ENCODE results near the gene PIGA.
"Not testable (repeated sequence)": the region's sequence is repeated elsewhere in the genome, so short reads cannot be mapped to it uniquely, and the experiment has no call there.

Gene PIGA

DNA sequence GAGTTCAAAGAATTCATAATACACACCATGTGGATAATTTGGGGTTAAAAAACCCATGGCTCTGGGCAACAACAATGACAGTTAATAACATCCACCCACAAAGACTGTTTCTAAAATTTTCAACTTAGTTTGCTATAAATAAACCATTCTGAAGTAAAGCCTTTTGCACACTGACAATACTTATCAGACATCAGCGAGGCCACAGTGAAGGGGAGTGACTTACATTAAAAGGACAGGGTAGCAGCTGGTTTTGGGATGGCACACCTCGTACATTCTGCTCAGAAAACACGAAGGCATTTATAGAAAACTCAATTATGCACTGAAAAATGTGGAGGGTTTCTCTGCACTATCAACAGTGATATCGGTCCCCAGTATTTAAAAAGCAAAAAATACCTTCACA, 15.0 kb downstream of the PIGA start:
- DNase-seq (ENCODE audit: low read depth) = no peak

DNA sequence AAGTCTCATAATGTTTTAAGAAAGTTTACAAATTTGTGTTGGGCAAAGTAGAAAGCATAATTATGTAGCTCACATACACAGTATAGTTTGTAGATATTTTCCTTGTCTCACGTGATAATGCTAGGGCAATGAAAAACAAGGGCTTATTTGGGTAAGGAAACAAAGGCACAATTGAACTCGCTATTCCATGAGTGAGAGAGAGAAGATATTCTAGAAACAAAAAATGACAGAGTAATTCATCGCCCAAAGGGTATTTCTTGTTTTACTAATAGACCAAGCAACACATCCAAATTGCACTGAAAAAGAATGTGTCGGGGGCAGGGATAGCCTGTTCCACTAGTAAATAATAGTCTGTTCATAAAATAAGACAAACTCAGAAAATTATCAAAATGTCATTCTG, 16.2 kb downstream of the PIGA start:
- no peak for DNase-seq (ENCODE audit: low read depth)

DNA sequence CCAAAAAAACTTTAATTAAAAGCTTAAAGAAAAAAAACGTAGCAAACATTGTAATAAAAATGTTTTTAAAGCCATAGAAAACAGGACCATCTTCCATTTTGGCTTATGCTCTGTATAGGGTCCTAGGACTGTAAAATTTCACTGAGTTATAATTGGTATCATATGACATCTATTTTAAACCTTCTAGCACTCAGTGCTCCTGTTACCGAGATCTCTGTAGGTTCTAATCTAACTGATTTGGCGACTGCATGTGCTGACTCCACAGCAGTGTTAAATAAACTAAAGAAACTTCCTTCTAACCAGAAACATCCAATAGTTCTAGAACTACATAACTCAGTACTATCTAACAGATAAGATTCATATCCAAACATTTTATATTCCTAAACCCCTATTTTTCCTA, 19.8 kb downstream of the PIGA start, which contains the start of gene ASB11:
Gene ASB11 (minus strand): TSS at position 132 of the 400 bp plus-strand sequence. CDS start 35 bp downstream, at position 97.
- no peak for DNase-seq (ENCODE audit: low read depth)

DNA sequence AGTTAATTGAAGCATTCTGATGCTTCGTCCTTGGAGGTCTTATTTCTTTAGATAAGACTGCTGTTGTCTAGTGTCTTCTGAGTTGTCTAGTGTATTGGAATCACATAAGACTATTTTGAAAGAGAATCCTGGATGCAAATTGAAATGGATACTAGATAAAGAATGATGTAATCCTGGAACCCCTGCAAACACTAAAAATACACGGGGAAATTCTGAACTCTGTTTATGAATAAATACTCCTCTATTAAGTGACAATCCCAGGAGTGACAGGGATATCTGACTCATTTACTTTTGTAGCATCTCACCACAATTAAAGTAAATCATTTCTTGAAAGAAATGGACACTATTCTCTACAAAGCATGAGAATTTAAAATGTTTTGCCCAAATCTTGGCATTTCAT, 20.9 kb downstream of the PIGA start:
- no peak for DNase-seq (ENCODE audit: low read depth)

DNA sequence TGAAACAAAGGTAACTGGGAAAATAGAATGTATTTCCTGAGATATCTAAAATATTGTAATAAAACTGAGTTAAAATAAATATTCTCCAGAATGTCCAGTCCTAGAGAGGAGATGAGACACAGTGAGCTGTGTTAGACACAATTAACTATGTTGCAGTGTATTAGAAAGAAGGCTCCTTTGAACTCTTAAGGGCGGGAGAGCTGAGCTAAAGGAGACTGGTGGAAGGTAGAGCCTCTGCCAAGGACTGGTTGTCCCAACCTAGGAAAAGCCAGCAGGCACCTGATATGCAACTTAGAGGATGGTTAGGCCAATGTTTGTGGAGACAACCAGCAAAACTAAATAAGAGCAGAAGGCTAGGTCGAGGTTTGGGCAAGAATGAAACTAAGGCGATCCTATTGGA, 24.2 kb downstream of the PIGA start:
- no peak for DNase-seq (ENCODE audit: low read depth)

DNA sequence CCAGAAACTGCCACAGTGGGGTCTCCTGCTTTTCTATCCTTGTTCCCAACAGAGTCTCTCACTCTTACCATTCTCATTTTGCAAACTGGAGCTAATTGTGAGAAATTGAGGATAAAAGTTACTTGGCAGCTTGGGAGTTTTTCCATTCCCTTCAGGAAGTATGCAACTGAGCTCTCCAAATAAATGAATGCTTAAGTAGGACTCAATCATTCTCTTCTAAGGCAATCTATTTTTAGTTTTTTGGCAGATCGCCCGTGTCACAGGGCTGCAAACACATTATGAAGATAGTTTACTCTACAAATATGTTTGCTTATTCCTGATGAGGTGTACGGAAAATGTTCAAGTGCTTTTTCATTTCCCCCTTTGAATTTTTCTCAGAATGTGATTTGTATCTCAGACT, 25.2 kb downstream of the PIGA start:
- DNase-seq (ENCODE audit: low read depth) = no peak

DNA sequence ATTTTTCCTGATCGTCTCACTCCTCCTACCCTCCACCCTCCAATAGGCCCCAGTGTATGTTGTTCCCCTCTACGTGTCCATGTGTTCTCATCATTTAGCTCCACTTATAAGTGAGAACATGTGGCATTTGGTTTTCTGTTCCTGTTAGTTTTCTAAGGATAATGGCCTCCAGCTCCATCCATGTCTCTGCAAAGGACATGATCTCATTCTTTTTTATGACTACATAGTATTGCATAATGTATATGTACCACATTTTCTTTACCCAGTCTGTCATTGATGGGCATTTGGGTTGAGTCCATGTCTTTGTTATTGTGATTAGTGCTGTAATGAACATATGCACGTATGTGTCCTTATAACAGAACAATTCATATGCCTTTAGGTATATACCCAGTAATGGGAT, 29.4 kb downstream of the PIGA start:
- DNase-seq (ENCODE audit: low read depth) = not testable (repeated sequence)

DNA sequence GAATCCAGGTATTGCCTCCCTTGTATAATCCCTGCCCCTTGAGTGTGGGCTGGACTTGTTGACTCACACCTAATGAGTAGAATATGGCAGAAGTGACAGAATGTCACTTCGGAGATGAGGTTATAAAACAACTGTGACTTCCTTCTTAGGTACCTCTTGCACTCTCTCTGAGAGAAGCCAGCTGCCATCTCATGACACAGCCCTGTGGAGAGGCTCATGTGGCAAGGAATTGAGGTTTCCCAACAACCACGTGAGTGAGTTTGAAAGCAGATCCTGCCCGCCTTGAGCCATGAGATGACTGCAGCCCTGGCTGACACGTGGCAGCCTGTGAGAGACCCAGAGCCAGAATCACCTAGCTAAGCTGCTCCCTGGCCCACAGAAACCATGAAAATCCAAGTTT, 33.4 kb downstream of the PIGA start:
- no peak for DNase-seq (ENCODE audit: low read depth)

DNA sequence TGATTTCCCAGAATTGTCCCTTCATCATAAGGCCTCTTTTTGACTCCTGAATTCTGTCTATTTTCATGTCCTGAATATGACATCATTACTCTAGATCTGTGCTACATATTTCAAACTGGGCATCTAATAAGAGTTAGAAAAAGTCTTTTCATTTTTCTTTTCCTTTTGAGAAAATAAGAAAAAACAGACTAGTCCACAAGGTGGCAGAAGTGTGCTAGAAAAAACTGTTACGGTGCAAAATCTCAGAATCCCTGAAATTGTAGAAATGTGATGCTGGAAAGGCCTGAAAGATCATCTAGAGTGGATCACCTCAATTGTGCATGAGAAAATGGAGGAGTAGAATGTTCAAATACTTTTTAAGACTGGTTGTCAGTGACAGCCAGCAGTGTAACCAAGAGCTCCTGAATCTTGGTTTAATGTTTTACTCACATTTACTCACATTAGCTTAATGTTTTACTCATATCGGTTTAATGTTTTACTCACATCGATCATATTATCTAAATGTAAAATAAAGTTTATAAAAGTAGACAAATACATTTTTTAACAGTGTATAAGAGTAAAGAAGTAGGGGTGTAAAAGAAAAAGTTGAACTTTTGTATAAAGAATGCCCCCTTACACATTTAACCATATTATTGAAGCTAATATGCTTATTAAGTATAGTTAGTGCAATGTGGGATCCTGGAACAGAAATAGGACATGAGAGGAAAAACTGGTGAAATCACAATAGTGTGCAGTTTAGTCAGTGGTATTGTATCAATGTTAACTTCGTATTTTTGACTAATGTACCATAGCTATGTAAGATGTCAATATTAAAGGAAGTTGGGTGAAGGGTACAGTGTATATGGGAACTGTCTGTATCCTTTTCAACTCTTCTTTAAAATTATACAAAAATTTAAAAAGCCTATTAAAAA, 35.1 kb downstream of the PIGA start:
- DNase-seq (ENCODE audit: low read depth) = no peak

DNA sequence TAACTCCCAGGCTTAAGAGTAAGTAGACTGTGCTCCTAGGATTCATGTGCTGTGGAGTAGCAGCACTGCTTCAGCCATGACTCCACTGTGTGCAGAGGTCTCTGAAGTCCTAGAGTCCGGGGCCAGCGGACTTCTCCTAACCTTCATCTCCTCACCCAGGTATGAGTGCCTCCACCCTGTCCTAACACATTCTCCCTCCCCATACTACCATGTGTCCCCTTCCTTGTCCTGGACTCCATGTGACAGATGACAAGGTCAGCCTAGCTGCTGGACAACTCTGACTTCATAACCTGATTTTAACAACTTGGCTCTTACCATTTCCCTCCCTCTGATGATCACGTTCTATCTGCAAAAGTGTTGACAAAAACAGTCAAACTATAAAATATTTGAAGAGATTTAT, 36.5 kb downstream of the PIGA start:
- no peak for DNase-seq (ENCODE audit: low read depth)

DNA sequence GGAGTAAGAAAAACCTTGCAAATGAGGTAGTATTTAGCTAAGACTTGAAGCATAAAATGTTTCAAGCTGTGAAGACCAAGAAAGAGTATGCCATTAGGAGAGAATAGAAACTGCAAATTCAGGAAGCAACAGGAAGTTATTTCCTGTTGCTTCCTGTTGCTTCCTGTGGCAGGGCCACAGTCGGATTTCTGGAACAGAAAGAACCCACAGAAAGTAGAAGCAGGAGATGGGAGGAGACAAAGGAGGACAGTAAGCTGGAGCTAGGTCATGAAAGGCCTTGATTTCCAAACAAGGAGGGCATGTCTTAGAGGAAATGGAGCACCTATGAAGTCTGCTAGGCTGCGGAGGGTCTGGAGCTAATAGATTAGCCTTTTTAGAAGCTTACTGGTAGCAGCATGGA, 37.1 kb downstream of the PIGA start:
- no peak for DNase-seq (ENCODE audit: low read depth)

DNA sequence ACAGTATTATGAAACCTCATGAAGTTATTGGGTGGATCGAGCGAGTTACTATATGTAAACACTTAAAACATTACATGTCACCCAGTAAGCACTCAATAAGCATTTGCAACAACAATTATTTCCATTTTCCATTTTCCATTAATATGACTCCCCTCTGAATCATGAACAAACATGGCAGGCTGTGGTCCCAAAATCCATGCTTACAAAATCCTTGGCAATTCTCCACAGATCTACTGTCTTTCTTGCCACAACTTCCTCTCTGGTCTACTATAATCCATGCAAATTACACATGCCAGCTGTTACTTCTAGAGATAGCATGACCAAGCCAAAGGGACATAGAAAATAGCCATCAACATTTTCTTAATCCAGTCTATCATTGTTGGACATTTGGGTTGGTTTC, 41.9 kb downstream of the PIGA start:
- DNase-seq (ENCODE audit: low read depth) = no peak

DNA sequence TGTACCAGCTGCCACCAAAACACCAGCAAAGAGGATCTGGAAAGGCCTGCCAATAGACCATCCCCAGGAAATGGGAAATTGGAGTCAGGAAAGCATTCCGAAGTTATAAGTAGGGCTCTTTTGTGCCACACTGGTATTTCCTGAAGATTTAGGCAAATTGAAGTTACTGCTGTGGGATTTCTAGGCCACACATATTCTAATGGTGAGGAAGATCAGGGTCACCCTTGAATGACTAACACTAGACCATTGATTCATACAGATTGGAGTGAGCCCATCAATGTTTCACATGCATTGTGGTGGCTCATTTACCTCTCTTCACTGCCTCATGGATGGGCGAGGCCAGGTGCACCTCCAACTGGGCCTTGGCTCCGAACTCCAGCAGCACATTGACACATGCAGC, 42.5 kb downstream of the PIGA start:
- DNase-seq (ENCODE audit: low read depth) = no peak

DNA sequence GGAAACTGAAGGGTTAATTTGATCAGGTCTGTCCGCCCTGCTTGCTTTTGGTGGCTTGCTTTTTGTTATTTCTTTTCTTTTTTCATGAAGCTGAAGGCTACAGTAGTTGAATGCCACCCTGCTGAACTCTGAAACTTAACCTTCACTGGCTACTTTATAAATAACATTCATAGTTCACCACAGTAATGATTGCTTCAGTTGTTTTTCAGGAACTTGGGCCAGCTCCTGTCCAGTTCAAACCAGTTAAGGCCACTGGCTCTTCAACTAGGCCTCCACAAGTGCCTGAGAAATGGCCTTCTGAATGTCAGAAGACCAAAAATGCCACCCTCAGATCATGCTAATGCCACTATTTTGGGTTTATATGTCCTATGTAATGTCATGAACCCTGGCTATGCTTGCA, 57.7 kb downstream of the PIGA start:
- DNase-seq (ENCODE audit: low read depth) = no peak

DNA sequence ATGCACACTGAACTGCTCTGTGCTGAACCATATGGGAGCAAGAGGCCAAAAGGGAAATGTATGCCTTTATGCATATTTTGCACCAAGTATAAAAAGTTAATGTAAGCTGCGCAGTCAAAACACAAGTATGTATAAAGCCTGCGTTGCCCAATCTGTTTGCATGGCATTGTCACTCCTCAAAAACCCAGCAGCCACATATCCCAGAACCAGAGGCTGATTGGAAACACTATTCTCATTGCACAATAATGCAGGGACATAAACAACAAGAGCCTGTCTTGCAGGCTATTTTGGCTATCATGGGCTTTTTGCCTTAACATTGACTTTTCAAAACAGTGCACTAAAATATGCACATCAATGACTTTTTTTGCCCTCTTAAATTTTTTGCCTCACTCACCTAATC, 60.4 kb downstream of the PIGA start:
- no peak for DNase-seq (ENCODE audit: low read depth)

DNA sequence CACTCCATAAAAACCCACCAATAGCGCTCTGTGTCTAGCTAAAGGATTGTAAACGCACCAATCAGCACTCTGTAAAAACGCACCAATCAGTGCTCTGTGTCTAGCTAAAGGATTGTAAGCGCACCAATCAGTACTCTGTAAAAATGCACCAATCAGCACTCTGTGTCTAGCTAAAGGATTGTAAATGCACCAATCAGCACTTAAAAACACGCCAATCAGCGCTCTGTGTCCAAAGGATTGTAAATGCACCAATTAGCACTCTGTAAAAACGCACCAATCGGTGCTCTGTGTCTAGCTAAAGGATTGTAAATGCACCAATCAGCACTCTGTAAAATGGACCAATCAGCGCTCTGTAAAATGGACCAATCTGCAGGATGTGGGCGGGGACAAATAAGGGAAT, 62.0 kb downstream of the PIGA start:
- not testable (repeated sequence) for DNase-seq (ENCODE audit: low read depth)

DNA sequence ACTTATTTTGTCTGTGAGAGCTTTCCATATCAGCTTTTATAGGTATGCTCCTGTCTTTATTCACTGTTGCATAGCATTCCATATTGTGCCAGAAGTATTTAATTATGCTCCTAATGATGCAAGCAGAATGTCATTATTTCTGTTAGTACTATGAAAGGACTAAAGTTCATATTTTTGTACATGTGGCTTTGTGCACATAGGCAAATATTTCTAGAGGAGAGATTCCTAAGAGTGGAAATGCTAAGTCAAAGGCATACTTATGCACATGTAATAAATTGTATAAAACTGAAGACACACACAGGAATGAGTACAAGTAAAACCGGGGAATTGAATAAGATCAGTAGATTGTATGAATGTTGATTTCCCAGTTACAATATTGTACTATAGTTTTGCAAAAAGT, 63.6 kb downstream of the PIGA start:
- DNase-seq (ENCODE audit: low read depth) = no peak

DNA sequence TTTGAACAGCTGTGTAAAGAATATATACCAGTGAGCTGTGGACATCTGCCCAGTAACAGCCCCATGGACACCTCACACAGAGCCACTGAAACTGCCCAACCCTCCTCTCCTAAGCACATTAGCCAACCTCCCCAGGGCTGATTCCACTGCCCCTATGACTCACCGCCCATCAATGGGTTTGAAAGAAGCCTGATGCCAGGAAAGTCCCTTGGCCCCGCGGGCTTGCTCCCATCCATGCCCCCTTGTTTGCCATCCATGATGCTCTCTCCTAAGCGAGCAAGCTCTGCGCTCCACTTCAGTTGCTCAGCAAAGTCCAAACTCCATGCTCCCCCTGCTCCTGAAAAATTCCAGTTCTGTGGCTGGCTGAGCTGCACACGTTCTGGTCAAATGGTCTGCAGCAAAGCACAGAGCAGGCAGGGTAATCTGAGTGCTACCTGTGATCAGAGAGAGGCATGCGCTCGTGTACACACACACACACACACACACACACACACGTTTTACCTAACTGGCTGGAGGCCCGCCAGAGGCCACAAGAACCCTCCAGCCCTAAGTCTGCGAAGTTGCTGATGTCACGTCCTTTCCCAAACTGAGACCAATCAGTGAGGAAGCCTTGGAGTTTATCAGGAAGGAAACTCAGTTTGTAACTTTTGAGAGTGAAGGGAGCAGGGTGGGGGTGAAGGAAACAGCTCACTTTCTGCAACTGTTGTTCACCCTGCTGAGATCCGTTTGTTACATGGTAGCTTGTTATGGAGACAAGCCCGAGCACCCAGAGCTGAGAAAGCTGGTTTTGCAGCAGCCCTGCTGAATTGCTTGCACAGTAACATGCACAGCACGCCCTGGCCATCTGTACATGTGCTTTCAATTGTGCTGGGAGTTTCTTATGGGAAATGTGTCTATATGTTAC, 65.5 kb downstream of the PIGA start, which contains the start of gene ASB9:
Gene ASB9 (minus strand): TSS at position 466 of the 904 bp plus-strand sequence. CDS start 209 bp downstream, at position 257.
- DNase-seq (ENCODE audit: low read depth) = no peak

Measured in activated T-helper 1 cell treated with Interleukin-2 at 50 U/mL for 16 hours (primary cell).